ENCODE measurements around the gene NQO1.
"Not testable (repeated sequence)": the region's sequence is repeated elsewhere in the genome, so short reads cannot be mapped to it uniquely, and the experiment has no call there.

Gene NQO1

DNA sequence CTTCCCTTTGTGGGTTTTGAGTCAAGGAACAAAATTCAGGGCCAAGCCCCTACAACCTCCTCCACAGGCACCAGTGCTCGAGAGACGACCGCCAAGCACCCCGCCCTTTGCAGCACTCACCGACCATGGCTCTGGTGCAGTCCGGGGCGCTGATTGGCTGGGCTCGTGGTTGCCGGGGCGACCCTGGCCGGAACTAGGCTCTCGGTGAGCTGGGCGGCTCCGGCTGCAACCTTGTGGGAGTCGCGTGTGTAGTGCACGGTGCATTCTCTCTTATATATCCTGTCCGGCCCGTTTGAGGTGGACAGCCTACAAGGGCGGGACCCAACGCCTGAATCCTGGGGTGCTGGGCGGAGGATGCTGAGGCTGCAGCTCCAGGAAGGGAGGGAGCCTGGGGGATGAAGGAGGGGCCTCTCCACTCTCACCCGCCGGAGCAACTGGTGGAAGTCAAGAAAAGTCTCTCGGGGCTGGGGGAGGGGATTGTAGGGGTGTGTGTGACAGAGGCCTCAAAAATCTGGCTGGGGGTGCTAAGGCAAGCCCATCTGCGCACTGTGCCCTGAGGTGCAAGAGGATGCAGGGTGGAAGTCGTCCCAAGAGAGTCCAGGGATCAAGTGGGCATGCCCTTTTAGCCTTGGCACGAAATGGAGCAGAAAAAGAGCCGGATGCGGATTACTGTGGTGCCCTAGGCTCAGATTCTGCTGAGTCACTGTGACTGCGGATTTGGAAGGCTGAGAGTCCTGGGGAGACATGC, at the start of gene NQO1:
Gene NQO1 (minus strand): TSS at position 248 of the 748 bp plus-strand sequence. CDS start 121 bp downstream, at position 127.
- peak; percentile 70 to 77 for DNase-seq (ENCODE audit: low read depth in 2 of 2)

DNA sequence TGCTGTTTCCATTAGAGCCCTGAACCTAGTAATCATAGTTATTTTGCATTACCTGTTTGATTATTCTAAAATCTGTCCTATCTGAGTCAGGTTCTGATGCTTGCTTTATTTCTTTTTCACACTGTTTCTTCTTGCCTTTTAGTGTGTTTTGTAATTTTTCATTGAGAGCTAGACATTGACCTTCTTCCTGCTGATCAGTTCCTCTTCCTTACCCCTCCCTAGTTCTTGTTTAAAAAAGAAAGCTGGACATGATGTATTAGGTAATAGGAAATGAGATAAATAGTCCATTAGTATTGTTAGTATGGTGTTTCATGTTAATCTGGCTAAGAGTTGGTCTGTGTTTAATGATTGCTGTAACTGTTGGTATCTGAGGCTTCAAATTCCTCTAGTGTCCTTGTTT, 49.2 kb upstream of the NQO1 start:
- DNase-seq (ENCODE audit: low read depth in 2 of 2): no peak

DNA sequence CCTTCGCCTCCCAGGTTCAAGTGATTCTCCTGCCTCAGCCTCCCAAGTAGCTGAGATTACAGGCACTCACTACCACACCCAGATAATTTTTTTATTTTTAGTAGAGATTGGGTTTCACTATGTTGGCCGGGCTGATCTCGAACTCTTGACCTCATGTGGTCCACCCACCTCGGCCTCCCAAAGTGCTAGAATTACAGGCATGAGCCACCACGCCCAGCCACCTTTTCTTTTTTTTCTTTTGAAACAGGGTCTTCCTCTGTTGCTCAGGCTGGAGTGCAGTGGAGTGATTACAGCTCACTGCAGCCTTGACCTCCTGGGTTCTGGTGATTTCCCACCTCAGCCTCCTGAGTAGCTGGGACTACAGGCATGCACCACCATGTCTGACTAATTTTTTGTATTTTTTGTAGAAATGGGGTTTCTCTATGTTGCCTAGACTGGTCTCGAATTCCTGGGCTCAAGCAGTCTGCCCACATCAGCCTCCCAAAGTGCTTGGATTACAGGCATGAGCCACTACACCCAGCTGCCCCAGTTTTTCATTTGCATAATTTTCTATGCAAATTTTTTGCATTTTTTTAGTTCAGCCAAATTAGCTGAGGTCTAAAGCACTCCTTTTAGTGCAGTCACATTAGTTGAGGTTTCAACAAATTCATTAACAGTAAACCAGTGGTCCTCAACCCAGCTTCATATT, 47.0 kb upstream of the NQO1 start:
- no peak for DNase-seq (ENCODE audit: low read depth in 2 of 2)

DNA sequence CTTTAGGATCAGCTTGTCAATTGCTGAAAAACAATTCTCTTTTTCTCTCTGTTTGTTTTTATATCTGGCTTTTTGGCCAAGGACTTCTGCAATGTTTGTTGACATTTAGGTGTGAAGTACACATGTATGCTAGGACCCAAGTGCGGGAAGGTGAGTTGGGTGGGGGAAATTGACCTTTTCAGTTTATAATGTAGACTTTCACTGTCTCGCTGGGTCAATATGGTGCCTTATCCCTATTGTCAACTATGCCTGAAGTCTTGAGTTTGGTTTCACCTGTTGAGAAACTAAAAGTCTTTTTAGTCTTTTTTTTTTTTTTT, 45.2 kb upstream of the NQO1 start:
- DNase-seq (ENCODE audit: low read depth in 2 of 2): no peak

DNA sequence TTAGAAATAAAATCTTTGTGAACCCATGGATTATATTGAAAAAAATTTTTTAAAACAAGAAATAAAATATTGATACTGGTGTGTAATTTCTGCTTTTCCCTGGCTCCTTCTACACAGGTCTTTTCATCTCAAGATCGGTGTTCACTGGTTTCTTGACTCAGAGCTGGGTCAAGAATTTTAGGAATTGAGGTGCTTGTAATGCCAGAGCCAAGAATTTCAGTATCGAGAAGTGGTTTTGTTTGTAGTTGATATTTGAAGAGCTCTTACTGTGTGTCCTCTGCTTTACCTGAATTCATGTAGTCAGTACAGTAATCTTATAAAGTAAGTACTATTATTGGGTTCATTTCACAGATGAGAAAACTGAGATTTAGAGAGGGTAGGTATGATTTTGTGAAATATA, 43.0 kb upstream of the NQO1 start:
- no peak for DNase-seq (ENCODE audit: low read depth in 2 of 2)

DNA sequence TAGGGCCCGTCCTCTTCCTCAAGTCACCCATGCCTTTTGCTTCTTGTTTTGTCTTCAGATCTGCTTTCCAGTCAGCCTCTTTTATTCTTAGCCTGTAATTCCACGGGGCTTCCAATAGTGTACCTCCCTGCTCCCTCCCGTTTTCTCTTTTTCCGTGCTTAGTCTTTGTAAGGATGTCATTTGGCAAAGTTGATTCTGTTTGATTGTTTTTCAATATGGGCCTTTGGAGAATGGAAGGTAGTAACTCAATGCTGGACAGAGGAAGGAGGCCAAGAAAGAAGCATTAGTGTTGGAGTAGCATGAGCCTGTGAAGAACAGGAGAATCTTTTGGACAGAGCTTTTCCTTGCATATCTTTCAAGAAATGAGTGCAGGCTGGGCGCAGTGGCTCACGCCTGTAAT, 42.3 kb upstream of the NQO1 start:
- DNase-seq (ENCODE audit: low read depth in 2 of 2): no peak

DNA sequence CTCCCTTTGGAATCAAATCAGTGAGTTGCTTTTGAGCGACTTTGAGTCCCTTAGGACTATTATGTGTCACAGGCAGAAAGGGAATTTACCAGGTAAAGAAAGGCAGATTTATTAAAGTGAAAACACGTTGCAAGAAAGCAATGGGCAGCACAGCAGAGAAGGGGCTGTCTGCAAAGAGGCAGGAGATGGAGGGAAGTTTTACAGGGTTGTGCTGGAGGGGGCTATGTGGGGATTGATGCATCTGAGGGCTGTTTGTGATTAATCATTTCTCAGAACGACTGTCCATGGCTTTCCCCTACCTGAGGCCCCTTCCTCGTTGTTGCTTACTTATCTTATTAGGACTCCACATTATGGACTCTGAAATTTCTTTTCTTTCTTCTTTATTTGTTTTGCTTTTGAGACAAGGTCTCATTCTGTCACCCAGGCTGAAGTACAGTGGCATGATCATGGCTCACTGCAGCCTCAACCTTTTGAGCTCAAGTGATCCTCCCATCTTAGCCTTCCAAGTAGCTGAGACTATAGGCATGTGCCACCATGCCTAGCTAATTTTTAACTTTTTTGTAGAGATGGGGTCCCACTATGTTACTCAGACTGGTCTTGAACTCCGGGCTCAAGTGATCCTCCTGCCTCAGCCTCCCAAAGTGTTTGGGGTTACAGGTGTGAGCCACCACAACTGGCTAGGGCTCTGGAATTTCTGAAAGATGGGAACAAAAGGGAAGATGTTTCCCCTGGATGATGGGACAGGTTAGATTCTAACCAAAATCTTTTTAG, 41.3 kb upstream of the NQO1 start:
- DNase-seq (ENCODE audit: low read depth in 2 of 2): no peak

DNA sequence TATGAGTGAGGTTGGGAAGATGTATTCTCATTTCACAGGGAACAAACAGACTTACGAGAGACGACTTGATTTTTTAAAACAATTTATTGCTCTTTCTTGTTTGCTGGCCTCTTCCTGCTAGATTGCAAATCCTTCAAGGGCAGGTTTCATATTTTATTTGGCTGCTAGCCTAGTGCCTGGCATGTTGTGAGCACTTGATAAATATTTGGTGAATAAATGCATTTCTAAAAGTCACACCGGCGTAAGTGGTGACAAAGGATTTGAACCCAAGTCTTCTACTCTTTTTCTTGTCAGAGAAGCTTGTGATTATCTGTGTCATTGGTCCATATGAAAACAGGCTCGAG, 37.2 kb upstream of the NQO1 start:
- no peak for DNase-seq (ENCODE audit: low read depth in 2 of 2)

DNA sequence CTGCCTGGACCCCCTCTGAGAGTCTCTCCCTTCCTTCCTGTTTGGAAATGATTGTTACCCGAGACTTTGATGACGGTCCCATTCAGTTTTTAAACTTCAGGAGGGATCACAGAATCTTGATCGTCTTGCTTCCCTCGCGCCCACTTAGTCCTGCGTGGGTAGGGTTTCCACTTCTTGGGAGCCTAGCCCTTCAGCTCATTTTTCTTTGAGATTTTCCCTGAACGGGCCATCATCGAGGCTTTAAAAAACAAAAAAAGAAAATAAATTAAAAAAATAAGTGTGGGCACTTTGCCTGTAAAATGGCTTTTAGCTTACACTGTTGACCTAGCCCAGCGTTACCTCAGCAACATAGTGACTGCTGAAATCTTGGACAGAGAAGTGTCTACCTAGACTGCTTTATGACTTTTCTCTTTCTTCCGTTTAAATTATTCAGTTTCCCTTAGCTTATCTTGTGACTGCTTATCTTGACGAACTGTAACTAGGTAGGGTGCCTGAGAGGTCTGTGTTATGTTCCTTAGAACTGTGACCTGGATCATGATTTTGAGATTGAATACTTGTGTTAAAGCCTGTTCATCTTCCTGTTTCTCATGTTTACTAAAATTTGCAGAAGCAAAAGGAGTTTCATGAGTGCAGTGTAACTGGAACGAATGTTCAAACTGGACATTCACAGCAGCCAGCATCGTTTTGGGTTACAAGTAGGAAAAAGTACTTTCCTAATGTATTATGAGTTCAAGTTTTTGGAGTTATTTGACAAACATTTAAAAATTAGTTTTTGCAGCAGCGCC, 36.6 kb upstream of the NQO1 start:
- no peak for DNase-seq (ENCODE audit: low read depth in 2 of 2)

DNA sequence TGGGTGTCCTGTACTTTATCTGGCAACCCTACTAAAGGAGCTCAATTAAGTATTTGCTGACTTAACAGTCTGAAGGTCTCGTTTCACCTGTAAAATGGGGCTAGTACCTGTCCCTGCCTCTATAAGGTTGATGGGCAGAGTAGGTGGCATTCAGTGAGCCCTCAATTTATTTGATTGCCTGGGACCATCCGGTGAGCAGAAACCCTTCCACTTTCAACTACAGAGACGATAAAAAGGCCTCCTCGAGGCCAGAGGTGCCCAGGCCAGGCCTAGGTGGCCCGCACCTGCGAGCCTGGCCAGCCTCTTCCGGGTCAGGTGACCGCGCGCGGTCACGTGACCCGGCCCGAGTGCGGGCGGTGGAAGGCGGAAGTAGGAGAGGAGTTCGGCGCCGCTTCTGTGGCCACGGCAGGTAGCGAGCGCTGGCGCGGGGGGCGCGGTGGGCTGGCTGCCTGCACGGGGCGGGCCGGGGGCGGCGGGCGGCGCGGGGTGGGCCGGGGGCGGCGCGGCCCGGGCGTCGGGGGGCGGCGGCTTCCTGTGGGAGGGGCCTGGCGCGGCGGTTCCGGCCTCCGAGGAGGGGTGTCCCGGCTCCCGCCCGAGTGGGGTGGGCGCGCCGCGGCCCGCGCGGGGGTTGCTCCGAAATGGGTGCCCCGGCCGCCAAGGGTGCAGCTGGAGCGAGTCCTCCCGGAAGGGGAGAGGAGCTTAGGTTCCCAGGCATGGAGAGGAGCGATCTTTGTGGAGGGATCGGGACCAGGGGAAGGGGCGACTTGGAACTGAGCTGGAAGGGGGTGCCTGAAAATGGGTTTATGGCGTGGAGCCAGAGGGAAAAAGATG, 35.8 kb upstream of the NQO1 start, which contains the start of gene WWP2:
Gene WWP2 (plus strand): TSS at position 350 of the 831 bp plus-strand sequence. CDS start 24,679 bp downstream, outside the sequence.
- peak; percentile 51 to 79 for DNase-seq (ENCODE audit: low read depth in 2 of 2)

DNA sequence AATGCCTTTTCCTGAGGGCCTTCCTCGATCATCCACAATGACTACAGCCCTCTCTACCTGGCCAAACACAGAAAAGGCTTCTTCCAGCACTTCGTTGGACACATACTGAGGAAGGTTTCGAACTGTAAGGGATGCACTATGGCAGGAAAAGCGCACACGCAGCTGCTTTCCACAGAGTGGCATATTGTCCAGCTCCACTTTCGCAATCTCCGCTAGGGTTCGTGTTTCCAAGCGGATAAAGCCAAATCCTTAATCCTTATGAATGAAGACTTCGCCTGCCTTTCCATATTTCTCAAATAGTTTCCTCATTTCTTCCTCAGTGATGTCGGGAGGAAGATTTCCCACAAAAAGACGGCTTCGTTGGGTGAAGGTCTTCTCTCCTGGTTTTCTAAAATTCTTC, 31.0 kb upstream of the NQO1 start:
- not testable (repeated sequence) for DNase-seq (ENCODE audit: low read depth in 2 of 2)

DNA sequence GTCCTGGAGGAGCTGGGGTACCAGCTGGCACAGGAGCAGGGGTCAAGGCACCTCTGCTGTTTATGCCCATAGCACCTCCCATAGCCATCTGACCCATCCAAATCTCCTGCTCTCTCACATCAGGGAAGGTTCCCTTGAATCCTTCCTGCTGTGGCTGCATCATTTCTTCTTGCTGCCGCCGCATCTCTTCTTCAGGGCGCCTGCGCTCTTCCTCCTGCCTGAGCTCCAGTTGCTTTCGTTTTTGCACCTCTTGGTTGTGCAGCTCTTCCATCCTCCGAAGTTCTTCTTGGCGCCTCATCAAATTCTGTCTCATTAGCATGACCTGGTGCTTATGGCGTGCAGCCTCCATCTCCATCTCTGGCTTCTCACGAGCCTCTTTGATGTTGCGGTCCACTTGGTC, 30.3 kb upstream of the NQO1 start:
- no peak for DNase-seq (ENCODE audit: low read depth in 2 of 2)

DNA sequence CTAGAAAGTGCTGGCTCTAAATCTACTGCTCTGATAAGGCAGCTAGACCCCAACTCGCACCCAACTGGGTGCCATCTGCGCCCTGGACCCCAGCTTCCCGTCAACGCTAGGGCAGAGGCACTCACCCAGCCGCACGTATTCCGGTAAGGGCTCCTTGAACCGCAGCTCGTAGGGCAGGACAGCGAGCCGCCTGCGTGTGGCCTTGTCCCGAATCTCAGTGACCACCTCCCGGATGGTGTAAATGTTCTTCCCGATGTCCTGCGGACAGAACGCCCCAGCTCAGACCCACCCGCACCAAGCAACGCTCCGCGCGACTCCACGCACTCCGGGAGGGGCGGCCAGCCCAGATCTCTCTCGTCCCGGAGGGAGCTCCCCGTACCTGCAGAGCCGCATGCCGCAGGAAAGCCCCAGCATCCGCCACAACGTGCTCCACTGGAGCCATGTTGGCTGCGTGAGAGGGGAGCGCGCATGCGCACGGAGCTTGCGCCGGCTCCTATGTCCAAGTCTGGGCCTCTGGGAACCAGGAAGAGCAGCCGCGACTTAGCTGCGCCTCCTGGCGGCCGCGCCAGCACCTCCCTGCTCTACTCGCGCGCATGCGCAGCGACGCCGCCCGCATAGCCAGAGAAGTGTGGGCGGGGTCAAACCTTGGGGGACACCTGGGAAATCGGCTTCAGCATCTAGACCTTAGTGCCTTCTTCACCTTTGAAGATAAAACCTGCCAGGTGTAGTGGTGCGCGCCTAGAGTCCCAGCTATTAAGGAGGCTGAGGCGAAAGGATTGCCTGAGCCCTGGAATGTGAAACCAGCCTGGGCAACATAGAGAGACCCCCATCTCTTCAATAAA, 28.3 kb upstream of the NQO1 start, which contains the start of gene NOB1:
Gene NOB1 (minus strand): TSS at position 458 of the 842 bp plus-strand sequence. CDS start 16 bp downstream, at position 442.
- DNase-seq (ENCODE audit: low read depth in 2 of 2): peak; percentile 90 to 96

DNA sequence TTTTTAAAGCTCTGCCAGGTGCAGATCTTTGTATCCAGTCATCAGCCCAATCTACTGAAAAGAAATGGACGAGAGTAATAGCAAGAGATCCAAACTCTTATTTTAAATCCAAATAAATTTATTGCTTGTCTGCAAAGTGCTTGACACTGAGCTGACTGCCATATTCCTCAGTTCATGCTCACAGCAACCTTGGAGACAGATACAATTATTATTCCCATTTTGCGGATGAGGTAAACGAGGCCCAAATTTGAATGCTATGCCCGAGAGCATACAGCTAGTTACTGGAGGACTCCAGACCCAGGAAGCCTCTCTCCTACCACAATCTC, 27.7 kb upstream of the NQO1 start:
- DNase-seq (ENCODE audit: low read depth in 2 of 2): no peak

DNA sequence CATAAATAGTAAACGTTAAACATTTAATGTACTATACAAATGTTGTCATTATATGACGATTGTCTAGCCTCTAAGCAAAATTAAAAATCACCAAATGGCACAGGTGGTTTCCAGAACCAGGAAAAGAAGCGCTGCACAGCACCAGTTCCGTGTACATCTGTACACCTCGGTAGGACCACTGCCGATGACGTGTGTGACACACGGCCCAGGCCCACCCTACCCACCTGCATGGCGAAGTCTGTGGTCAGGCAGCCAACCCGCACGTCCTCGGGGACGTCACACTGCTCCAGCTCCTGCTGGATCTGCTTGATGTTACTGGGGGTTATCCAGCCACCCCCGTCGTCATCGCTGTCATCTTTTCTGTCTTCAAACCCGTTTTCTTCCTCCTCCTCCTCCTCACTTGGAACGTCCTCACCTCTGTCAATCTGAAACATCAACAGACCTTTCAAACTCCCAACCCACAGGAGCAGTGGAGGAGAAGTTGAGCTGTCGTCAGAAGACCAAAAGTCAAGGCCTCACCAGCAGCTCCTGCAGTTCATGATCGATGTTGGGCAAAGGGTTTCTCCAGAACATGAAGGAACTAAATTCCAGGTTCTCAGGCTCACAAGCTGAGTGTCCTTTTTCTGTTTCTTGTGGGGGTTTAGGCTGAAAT, 22.5 kb upstream of the NQO1 start:
- DNase-seq (ENCODE audit: low read depth in 2 of 2): no peak

DNA sequence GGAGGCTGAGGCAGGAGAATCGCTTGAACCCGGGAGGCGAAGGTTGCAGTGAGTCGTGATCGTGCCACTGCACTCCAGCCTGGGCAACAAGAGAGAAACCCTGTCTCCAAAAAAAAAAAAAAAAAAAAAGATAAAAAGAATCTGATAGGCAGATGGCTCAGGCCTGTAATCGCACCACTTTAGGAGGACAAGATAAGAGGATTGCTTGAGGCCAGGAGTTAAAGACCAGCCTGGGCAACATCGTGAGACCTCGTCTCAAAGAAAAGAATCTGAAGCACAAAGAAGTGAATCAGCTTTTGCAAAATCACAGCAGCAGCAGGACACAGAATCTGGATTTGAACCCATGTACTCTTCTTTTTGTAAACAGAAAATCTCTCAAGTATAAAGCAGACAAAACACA, 20.8 kb upstream of the NQO1 start:
- no peak for DNase-seq (ENCODE audit: low read depth in 2 of 2)

DNA sequence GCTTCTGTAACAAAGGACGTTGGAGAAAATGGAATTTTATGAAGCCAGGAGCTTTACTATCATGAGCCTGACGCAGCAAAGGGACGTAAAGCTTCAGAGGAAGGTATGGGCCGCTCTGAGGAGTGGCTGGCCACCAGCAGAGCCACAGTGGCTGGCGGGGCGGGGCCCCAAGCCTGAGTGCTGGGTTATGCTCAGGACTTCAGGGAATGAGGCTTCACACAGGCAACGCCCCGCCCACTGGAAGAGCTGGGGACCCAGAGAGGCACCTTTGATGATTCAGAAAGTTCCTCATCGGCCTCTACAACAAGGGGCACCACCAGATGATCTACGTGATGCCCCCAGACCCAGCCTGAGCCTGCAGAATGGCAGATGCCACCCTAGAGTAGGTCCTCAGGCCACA, 19.6 kb upstream of the NQO1 start:
- no peak for DNase-seq (ENCODE audit: low read depth in 2 of 2)

DNA sequence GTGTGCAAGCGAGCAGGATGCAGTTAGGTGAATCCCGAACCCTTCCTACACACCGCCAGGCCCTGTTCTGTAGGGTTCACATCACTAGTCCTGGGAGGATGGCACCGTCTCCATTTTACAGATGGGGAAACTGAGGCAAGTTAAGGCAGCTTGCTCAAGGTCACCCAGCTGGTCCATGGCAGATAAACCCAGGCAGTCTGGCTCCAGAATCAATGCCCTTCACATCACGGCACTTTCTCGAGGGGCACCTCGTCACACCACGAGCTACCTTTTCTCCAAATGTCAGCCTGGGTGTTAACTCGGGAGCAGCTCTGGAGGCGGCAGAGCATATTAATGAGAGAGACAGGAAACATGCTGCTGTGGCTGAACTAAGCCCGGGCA, 18.9 kb upstream of the NQO1 start:
- DNase-seq (ENCODE audit: low read depth in 2 of 2): no peak

DNA sequence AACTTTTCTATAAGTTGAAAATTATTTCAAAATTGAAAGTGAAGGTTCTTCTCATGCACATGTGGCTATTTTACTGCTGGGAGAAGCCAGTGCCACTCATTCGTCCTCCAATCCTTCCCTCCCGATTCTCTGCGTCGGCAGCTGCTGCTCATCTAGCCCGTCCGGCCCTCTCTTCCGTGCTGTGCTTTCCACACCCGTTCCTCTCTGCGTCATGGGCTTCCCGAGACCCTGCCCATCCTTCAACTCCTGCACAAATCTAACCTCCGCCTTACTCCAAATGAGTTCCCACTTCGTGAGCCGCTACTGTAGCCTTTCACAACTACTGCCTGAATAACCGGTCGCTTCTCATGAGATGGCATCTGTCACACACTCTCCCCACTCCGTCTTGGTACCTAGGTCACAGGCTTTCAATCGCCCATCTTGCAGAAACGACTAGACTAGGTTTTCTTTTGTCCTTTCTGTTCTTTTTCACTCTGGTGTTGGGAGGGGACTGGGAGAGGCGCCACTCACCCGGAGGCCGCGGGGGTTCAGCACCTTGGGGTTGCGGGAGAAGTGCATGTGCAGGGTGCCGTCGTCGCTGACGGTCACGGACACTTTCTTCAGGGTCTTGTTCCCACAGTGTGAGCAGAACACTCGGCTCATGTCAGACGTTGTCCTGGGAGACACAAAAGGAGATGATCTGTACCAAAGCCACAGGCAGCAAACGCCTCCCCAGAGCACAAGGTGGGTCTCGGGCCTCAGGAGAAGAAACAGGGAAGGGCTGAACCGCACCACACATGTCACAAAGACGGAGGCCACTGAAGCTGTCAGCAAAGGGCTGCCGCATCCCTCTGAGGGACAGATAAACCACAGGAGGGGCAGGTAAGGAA, 18.2 kb upstream of the NQO1 start:
- DNase-seq (ENCODE audit: low read depth in 2 of 2): no peak

Measured in stimulated activated CD8-positive, alpha-beta memory T cell treated with anti-CD3 and anti-CD28 coated beads, Interleukin-7, amount 100 ng/mL, for 4 hours (primary cell).